ENCODE data around the gene SPATA6L. TPM values are rescaled to one million over a fixed set of nuclear protein-coding genes. Genes with fewer than 3 reads are reported as not detected.

SPATA6L gene
- total and polyA plus RNA-seq, 2 of the 13 experiments (the other 11 are each of a cell fraction or from before 2014, with no cell fraction given), result 1.1 to 1.9 TPM

DNA sequence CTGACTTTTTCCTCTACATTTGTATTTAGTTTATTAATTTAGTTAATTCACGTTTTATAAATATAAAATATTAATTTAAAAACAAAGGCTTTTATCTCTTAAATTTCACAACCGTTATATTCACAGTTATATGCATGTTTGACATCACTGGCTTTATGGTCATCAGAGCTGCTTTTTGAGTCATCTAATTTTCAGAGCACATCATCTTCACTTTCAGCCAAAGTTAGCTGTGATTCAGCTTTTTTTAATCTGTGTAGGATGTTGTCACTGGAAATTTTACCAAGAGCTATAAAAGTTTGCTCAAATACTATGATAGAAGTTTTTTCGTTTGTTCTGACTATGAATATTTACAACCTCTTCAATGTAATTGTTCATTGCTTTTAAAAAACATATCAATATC lies 25.5 kb upstream of the SPATA6L start:
- H3K4me3 ChIP-seq (replicated peaks in 1 of 3; ENCODE audit: insufficient read depth in 1 of 3, low read depth in 2 of 3, low read length in 3 of 3), result no peak overlapping the region
- FAIRE-seq, result no peak
- no peak for DNase-seq (ENCODE audit: low spot score)
- H3K27ac ChIP-seq (ENCODE audit: extremely low read length, insufficient read depth, low read length), result no peak overlapping the region
- WGBS (ENCODE audit: low lambda C conversion rate), result 96% methylated on average over 3 of the region's 3 CpGs
- H4K20me1 ChIP-seq (ENCODE audit: insufficient read depth, low read length), result peaks cover 3% of the 10 kb centered on the region; the same call in 1 of the 2 replicates
- POLR2A ChIA-PET, result interaction anchor here (1.0 kb wide), 1 partner anchor 14 kb away, joined by 3 read pairs; no protein-coding TSS in a partner anchor
- H3K9ac ChIP-seq (ENCODE audit: insufficient read depth, low read depth, low read length), result no peak overlapping the region
- CTCF ChIA-PET (ENCODE audit: low intra/inter-chr PET ratio, low total read pairs), result no interaction called here
- no peaks in the 10 kb centered on the region for H3K9me3 ChIP-seq (ENCODE audit: low read length)
- no peaks in the 10 kb centered on the region for H3K4me1 ChIP-seq (ENCODE audit: insufficient read depth, low read length)
- peaks cover 2 to 41% of the 10 kb centered on the region in 2 experiments; a peak in 3 of 5 replicates for H3K36me3 ChIP-seq (replicated peaks in 1 of 2; ENCODE audit: control insufficient read depth in 1 of 2, insufficient read depth in 2 of 2, low read length in 2 of 2)
- ATAC-seq, result no peak
- intact Hi-C loops (cut with micrococcal nuclease; ENCODE audit: unreplicated experiment) (no loop called here), in situ Hi-C loops (cut with HindIII; ENCODE audit: extremely low pct_ligation_motif_present, low pct_unique_long_range_greater_than_20kb) (no loop called here)
- no TSS peak for BruUV-seq (replicated peaks)
- H3K27me3 ChIP-seq (ENCODE audit: control insufficient read depth in 1 of 2, insufficient read depth in 2 of 2, low read length in 2 of 2), result no peaks in the 10 kb centered on the region
- TF ChIP-seq SIX4 (CRISPR knock-in tag; IDR thresholded peaks at IDR 0.05), result no peak
- TF ChIP-seq, protein P1, sequence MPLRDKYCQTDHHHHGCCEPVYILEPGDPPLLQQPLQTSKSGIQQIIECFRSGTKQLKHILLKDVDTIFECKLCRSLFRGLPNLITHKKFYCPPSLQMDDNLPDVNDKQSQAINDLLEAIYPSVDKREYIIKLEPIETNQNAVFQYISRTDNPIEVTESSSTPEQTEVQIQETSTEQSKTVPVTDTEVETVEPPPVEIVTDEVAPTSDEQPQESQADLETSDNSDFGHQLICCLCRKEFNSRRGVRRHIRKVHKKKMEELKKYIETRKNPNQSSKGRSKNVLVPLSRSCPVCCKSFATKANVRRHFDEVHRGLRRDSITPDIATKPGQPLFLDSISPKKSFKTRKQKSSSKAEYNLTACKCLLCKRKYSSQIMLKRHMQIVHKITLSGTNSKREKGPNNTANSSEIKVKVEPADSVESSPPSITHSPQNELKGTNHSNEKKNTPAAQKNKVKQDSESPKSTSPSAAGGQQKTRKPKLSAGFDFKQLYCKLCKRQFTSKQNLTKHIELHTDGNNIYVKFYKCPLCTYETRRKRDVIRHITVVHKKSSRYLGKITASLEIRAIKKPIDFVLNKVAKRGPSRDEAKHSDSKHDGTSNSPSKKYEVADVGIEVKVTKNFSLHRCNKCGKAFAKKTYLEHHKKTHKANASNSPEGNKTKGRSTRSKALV (CRISPR knock-in tag; IDR thresholded peaks at IDR 0.05), result no peak
- TF ChIP-seq ZNF383 (CRISPR knock-in tag; IDR thresholded peaks at IDR 0.05; ENCODE audit: borderline replicate concordance), result no peak
- TF ChIP-seq ZBTB20 (CRISPR knock-in tag; IDR thresholded peaks at IDR 0.05; ENCODE audit: borderline replicate concordance, low read depth), result no peak
- TF ChIP-seq ZNF563 (CRISPR knock-in tag; IDR thresholded peaks at IDR 0.05), result no peak
- TF ChIP-seq GTF3A (CRISPR knock-in tag; conservative IDR thresholded peaks at IDR 0.05), result no peak
- TF ChIP-seq SMC3 (IDR thresholded peaks at IDR 0.05; ENCODE audit: low read length), result no peak
- TF ChIP-seq ZNF776 (CRISPR knock-in tag; IDR thresholded peaks at IDR 0.05), result no peak
- TF ChIP-seq EED (CRISPR knock-in tag; IDR thresholded peaks at IDR 0.05), result no peak
- no peak for TF ChIP-seq ZNF343 (CRISPR knock-in tag; IDR thresholded peaks at IDR 0.05)
- TF ChIP-seq PAX8 (CRISPR knock-in tag; IDR thresholded peaks at IDR 0.05; ENCODE audit: borderline replicate concordance), result no peak
- H3K4me2 ChIP-seq (ENCODE audit: low read depth, low read length), result no peak overlapping the region
- peaks cover 11% of the 10 kb centered on the region for H3K79me2 ChIP-seq (ENCODE audit: insufficient read depth, low read length)
- no peak overlapping the region for H2AFZ ChIP-seq (ENCODE audit: low read length)

Measured in HepG2 (cell line).